SH-SY5Y (cell line): ENCODE data around the gene ISM2.

Source experiments
- GATA2 ChIP-seq: IDR thresholded peaks from 2 replicates; pipeline ENCODE4 v1.6.1; 2011; ENCODE audit warnings: mild to moderate bottlenecking, low read depth, low read length
- GATA3 ChIP-seq: IDR thresholded peaks from 2 replicates; pipeline ENCODE4 v1.6.1; 2011; ENCODE audit warnings: low read depth, mild to moderate bottlenecking, low read length, moderate library complexity

- TF ChIP-seq GATA2 (no peak), GATA3 (no peak)
Observed at GRCh38 chr14:77507762-77508161, 9.1 kb upstream of the ISM2 start.
